NCI-H146 (cell line): Measurements from ENCODE around the gene CCR7.
"Not testable (repeated sequence)": the region's sequence is repeated elsewhere in the genome, so short reads cannot be mapped to it uniquely, and the experiment has no call there.

Source experiments
- DNase-seq: peaks from one replicate; lab custom pipeline; 2025; lab: John Stamatoyannopoulos, UW

Gene CCR7

GRCh38 chr17:40597156-40597555 is 31.9 kb upstream of the CCR7 start:
- DNase-seq: no peak

GRCh38 chr17:40596261-40596919 is 31.1 kb upstream of the CCR7 start:
- no peak for DNase-seq

DNA sequence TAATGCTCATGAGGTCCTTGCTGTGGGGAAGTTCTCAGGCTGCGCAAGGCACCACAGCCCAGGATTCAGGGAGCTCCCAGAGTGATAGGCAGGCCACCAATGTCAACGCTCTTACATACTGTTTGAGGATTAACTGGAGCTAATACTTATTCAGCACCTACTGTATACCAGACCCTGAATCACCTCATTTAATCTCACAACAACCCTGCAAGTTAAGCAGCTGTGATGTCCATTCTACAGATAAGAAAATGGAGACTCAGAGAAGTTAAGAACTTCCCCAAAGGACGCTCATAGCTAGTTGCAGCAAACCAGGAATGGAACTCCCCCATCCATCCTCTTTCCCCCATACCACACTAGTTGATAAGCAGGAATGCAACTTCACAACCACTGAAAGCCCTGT is 25.5 kb upstream of the CCR7 start:
- no peak for DNase-seq

DNA sequence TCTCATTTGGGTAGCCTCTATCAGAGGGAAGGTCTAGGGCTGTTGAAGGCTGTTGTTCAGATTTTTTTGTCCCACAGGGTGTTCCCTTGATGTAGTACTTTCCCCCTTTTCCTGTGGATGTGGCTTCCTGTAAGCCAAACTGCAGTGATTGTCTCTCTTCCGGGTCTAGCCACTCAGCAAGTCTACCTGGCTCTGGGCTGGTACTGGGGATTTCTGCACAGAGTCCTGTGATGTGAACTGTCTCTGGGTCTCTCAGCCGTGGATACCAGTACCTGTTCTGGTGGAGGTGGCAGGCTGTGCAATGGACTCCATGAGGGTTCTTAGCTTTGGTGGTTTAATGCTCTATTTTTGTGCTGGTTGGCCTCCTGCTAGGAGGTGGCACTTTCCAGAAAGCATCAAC is 23.3 kb upstream of the CCR7 start:
- DNase-seq: no peak

- DNase-seq: not testable (repeated sequence)
Observed at GRCh38 chr17:40586264-40586663, 21.0 kb upstream of the CCR7 start.

DNA sequence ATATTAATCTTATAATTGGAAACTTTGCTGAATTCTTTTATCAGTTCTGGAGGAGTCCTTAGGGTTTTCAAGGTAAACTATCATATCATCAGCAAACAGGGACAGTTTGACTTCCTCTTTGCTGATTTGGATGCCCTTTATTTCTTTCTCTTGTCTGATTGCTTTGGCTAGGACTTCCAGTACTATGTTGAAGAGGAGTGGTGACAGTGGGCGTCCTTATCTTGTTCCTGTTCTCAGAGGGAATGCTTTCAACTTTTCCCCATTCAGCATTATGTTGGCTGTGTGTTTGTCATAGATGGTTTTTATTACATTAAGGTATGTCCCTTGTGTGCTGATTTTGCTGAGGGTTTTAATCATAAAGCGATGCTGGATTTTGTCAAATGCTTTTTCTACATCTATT is 19.7 kb upstream of the CCR7 start:
- not testable (repeated sequence) for DNase-seq

GRCh38 chr17:40582328-40582901 is 17.1 kb upstream of the CCR7 start:
- peak; percentile 92 for DNase-seq

DNA sequence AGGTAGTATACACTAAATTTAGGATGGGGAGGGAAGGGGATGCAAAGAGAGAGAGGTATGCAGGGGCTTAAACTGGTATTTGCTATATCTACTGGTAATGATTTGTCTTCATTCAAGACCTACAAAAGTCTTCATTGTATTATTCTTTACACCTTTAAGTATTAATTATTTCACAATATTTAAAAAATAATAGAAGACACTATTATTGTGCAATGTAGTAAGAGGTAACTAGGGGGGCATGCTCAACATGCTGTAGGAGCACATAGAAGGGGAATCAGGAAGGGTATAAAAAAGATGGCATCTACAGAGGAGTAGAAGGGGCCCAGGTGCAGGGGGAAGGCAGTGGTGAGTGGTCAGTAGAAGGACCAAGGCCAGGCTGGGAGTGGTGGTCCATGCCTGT is 14.9 kb upstream of the CCR7 start:
- DNase-seq: no peak

- DNase-seq: no peak
Observed at GRCh38 chr17:40579471-40579870, 14.2 kb upstream of the CCR7 start.

- no peak for DNase-seq
Observed at GRCh38 chr17:40577611-40578065, 12.4 kb upstream of the CCR7 start.

DNA sequence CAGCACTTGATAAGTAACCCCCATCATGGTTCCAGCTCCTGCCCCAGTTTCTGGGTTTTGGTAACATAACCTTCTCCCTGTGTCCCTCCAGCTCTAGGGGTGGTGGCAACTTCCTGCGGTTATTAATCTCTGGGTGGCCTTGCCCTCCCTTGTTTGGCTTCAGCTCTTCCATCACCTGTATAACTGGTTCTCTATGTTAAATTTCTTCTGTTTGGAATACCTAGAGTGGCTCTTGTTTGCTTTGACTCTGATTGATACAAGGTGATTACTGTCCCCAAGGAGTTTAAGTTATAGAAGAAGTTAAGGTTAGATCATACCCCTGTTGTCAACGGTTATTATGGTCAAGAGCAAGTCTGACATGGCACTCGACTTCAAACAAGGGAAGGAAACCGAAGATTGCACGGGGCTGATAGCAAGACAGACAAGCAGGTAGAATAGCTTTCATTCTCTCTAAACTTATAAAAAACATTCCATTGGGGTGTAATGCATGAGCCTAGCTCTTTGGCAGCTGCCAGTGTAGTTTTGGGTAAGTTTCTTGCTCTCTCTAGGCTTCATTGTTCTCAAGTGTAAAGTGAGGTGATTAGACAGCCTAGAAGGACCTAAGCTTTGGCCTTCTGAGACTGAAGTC is 11.0 kb upstream of the CCR7 start:
- no peak for DNase-seq

- DNase-seq: no peak
Observed at GRCh38 chr17:40574292-40574691, 9.0 kb upstream of the CCR7 start.

DNA sequence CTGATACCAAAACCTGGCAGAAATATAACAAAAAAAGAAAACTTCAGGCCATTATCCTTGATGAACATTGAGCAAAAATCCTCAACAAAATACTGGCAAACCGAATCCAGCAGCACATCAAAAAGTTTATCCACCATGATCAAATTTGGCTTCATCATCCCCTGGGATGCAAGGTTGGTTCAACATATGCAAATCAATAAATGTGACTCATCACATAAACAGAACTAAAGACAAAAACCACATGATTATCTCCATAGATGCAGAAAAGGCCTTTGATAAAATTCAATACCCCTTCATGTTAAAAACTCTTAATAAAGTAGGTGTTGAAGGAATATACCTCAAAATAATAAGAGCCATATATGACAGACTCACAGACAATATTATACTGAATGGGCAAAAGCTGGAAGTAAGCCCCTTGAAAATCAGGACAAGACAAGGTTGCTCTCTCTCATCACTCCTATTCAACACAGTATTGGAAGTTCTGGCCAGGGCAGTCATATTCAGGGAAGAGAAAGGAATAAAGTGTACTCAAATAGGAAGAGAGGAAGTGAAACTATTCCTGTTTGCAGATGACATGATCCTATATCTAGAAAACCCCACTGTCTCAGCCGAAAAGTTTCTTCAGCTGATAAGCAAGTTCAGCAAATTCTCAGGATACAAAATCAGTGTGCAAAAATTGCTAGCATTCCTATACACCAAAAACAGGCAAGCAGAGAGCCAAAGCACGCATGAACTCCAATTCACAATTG is 7.1 kb upstream of the CCR7 start:
- DNase-seq: not testable (repeated sequence)

DNA sequence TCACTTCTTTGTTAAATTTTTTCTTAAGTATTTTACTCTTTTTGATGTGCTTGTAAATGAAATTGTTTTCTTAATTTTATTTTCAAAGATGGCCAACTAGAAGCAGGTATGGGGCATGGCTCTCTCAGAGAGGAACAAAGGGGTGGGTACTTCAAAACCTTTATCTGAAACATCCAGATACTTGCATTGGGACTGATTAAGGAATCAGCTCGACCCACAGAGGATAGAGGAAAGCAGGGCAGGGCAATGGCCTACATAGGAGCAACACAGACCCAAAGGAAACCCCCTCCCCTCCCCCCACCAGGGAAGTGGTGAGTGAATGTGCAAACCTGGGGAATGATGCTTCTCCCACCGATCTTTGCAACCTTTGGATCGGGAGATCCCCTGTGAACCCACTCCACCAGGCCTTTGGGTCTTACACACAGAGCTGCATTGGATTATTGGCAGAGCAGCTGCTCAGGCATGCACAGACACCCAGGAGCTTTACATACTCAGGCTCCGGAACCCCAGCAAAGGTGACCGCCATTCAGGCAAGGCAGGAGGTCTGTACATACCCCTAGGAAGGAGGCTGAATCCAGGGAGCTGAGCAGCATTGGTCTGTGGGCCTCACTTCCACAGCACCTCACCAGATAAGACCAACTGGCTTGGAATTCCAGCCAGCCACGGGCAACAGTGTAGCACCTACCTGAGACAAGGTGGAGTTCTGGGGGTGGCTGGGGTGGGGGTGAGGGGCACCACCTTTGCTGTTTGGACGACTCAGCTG is 3.0 kb upstream of the CCR7 start:
- DNase-seq: no peak

DNA sequence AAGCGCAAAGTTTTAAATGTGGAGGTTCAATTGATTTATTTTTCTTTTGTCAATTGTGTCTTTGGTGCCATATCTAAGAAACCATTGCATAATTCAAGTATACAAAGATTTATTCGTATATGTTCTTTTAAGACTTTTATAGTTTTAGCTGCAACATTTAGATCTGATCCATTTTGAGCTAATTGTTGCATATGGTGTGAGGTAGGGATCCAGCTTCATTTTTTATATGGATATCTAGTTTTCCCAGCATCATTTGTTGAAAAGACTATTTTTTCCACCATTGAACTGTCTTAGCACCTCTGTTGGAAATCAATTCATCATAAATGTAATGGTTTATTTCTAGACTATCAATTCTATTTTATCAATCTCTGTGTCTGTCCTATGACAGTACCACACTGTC is 2.1 kb upstream of the CCR7 start:
- no peak for DNase-seq

DNA sequence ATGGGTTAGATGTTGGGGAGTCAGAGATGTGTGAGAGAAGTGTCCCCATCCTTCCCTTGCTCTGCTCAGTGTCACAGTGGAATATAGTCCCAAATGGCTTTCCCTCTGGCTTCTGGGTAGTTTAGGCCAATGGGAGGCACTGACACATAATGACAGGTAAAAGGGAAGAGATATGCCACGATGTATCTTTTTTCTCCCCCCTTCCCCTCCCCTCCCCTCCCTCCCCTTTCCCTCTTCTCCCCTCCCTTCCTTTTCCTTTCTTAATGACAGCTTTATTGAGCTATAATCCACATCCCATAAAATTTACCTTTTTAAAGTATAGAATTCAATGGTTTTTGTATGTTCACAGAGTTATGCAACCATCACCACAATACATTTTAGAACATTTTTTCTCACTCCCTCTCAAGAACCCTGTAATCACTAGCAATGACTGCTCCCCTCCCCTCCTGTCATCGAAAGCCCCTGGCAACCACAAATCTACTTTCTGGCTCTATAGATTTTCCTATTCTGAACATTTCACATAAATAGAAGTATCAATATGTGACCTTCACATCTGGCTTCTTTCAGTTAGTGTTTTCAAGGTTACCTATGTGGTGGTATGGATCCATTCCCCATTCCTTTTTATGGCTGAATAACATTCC is 617 bp upstream of the CCR7 start:
- no peak for DNase-seq

GRCh38 chr17:40564195-40564882 is 933 bp downstream of the CCR7 start:
- no peak for DNase-seq

- no peak for DNase-seq
Observed at GRCh38 chr17:40563220-40564052, 1.8 kb downstream of the CCR7 start.

GRCh38 chr17:40562838-40563219 is 2.4 kb downstream of the CCR7 start:
- DNase-seq: no peak
